GM12872 (cell line): ENCODE results near the gene SPNS1.

Source experiments
- CTCF ChIP-seq: IDR thresholded peaks from 3 replicates; pipeline ENCODE4 v1.5.1; 2011; ENCODE audit warnings: low read depth, mild to moderate bottlenecking, low read length, moderate library complexity; ENCODE audit not compliant: insufficient read depth

SPNS1 gene

GRCh38 chr16:28982949-28983348 lies 8.4 kb downstream of the SPNS1 start:
- TF ChIP-seq CTCF = no peak

- TF ChIP-seq CTCF = no peak
These were observed 9.1 kb downstream of the SPNS1 start for GRCh38 chr16:28983644-28984043.

- no peak for TF ChIP-seq CTCF
These were observed 9.5 kb downstream of the SPNS1 start for GRCh38 chr16:28984091-28984490.

- no peak for TF ChIP-seq CTCF
These were observed 10.1 kb downstream of the SPNS1 start, which contains the start of gene LAT for GRCh38 chr16:28984619-28985135. LAT (plus strand) TSS chr16:28985052; CDS start chr16:28985418, 366 bp downstream.

DNA sequence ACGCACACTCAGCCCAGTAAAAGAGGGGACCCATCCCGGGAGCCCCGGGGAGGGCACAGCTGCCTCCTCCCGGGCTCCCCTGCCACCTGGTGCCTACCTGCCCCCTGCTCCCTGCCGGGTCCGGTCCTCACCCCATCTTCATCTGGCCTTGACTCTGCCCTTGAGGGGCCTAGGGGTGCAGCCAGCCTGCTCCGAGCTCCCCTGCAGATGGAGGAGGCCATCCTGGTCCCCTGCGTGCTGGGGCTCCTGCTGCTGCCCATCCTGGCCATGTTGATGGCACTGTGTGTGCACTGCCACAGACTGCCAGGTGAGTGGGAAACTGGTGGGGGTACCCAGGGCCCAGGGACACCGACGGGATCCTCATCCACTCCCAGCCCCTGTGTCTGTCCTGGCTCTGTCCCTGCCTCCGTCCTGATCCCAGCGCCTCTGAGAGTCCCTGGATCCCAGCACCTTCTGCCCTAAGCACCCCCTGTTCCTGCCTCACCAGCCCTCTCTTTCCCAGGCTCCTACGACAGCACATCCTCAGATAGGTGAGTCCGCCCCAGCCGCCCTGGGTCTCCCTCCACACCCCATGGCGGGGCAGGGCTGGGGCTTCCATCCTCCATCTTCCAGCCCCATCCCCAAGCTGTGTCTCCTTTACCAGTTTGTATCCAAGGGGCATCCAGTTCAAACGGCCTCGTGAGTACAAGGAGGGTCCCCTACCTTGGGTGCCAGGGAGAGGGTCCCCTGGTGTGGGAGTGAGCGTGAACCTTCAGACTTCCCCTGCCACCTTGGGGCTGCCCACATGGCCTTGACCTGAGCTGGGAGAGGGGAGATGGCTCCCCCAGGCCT lies 10.8 kb downstream of the SPNS1 start:
- TF ChIP-seq CTCF = no peak

GRCh38 chr16:28986046-28986445 lies 11.5 kb downstream of the SPNS1 start:
- TF ChIP-seq CTCF = no peak

DNA sequence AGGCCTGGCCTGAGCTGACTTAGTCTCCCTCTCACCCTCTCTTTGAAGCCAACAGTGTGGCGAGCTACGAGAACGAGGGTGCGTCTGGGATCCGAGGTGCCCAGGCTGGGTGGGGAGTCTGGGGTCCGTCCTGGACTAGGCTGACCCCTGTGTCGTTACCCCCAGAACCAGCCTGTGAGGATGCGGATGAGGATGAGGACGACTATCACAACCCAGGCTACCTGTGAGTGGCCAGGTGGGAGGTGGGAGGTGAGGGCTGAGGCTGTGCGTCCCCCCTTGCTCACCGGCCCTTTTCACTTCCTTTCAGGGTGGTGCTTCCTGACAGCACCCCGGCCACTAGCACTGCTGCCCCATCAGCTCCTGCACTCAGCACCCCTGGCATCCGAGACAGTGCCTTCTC lies 11.9 kb downstream of the SPNS1 start:
- no peak for TF ChIP-seq CTCF
